Prostate gland (tissue), 2 donors: ENCODE data around the gene RFPL4AL1.

Experiments used
- POLR2A ChIP-seq: fragments of 450-650 bp; IDR thresholded peaks from one replicate; pipeline ENCODE4 v1.6.1; 2016; ENCODE audit warnings: antibody characterized with exemption, mild to moderate bottlenecking
- POLR2AphosphoS5 ChIP-seq: sonication (generic); formaldehyde crosslinking; IDR thresholded peaks from one replicate; pipeline ENCODE4 v1.6.1; 2017; ENCODE audit warnings: antibody characterized with exemption
- TF ChIP-seq, protein P1 (sequence below), 4 experiments: fragments of 200-600 bp in 2 of 4; fragments of 450-650 bp in 2 of 4; sonication (generic) in 2 of 4; IDR thresholded peaks; 1 replicate in 3 of 4; 2 replicates in 1 of 4; pipeline ENCODE4 v1.5.1; 2016 to 2019; ENCODE audit warnings: antibody characterized with exemption in 4 of 4, mild to moderate bottlenecking in 2 of 4, moderate library complexity in 2 of 4

DNA sequence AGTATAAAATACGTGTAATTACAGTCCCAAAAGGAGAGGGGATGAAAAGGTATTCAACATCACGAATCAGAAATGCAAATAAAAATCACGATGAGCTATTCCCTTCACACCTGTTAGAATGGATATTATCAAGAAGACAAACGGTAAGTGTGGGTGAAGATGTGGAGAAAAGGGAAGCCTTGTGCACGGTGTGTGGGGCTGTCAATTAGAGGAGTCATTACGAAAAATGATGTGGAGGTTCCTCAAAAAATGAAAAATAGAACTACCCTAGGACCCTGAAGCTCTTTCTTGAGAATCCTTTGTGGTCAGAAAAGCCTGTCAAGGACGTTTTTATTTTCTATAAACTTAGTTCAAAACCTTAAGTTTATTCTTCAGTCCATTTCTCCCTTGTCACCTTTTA lies 43.5 kb downstream of the RFPL4AL1 start:
- TF ChIP-seq, protein P1, sequence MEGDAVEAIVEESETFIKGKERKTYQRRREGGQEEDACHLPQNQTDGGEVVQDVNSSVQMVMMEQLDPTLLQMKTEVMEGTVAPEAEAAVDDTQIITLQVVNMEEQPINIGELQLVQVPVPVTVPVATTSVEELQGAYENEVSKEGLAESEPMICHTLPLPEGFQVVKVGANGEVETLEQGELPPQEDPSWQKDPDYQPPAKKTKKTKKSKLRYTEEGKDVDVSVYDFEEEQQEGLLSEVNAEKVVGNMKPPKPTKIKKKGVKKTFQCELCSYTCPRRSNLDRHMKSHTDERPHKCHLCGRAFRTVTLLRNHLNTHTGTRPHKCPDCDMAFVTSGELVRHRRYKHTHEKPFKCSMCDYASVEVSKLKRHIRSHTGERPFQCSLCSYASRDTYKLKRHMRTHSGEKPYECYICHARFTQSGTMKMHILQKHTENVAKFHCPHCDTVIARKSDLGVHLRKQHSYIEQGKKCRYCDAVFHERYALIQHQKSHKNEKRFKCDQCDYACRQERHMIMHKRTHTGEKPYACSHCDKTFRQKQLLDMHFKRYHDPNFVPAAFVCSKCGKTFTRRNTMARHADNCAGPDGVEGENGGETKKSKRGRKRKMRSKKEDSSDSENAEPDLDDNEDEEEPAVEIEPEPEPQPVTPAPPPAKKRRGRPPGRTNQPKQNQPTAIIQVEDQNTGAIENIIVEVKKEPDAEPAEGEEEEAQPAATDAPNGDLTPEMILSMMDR (IDR thresholded peaks at IDR 0.05): no peak
- no peak for TF ChIP-seq POLR2A
- no peak for TF ChIP-seq POLR2AphosphoS5
